NCI-H524 (cell line): ENCODE results near the gene HDLBP.
"Not testable (repeated sequence)": the region's sequence is repeated elsewhere in the genome, so short reads cannot be mapped to it uniquely, and the experiment has no call there.

Source experiments
- DNase-seq, 2 experiments: peaks; one replicate each; lab custom pipeline; 2025; lab: John Stamatoyannopoulos, UW

The HDLBP gene

DNA sequence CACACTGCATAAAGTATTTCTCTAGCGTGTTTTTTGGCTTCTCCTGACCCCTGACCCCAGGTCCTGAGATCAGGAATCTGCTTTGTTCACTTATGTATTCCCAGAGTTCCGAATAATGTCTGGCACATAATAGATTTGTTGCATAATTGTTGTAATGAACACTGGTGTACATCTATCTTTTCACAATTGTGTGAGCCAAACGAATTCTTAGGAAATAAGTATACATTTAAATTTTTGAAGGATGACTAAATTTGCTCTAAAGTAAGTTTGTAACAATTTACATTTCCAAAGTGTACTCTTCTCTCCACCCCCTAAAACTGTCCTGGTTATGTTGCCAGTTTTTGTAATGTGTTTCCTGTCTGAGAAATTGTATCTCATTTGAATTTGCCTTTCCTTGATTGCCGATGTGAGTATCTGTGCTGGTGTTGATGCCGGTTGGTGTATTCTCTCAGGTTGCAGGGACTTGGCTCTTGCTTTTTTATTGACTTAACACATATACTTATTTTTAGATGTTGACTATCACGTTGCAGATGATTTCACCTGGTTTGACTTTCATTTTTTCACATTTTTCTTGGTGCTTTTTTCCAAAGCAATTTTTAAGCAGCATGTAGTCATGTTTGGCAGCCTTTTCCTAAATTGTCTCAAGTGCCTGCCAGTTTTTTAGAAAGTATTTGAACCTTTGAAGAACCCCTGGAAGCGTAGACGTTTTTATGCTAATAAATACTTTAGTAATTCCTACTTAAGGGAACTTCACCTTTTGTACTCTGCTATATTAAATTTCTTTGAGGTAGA, 24.6 kb upstream of the HDLBP start:
- no peak for DNase-seq

DNA sequence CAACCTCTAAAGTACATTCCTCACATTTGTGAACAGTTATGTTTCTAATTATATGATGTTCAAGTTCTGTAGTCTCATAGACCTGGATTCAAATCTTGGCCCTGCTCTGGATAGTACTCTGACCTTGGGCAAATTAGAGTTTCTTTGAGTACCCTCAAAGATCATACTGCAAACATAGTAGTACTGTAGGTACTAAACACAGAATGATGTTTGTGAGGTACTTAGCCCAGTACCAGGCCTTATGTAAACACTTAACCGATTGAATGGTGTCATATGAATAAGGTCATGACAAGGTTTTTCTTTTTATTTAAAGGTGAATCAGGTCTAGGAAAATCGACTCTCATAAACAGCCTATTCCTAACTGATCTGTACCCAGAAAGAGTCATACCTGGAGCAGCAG, 19.3 kb upstream of the HDLBP start:
- DNase-seq = no peak

- no peak for DNase-seq
These were observed 15.1 kb upstream of the HDLBP start for GRCh38 chr2:241330616-241330981.

DNA sequence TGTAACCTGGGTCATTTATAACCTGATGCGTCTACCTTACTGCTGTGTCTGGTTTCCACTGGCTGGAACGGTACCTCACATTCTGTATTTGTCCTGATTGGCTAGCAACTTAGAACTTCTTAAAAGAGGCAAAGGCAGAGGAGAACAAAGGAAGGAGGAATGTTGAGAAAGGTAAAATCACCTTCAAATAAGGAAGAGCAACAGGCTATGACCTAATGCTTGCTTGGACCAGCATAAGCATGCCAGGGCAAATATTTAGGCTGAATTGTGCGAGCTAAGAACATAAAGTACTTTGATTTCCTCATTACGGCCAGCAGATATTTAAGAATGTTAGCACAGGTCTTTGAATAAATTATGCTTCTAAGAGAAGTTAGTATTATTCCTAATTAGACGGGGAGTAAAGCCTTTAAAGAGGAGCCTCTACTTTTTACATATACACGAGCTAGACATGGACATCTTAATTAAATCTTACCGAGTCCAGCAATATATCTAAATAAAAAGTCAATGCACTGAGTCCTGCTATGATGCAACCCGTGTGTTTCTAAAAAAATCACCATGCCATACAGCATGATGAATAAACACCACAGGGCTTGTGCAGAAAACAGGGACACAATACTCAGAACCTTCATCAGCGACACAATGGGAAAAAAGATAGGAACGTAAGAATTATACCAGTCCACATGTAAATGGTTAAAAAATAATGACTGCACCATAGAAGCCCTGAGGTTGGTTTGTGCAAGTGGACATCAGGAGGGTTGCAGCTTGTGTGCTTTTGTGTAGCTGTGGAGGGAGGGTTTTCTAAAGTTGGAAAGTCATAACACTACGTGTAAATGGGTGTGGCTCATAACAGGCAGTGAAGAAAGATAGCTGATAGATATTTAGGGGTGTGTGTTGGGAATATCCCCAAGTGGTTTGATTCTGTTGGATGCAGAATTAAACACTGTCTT, 14.5 kb upstream of the HDLBP start:
- no peak for DNase-seq

GRCh38 chr2:241325257-241325656, 9.8 kb upstream of the HDLBP start:
- no peak for DNase-seq

- no peak for DNase-seq
These were observed 9.3 kb upstream of the HDLBP start for GRCh38 chr2:241324775-241325174.

DNA sequence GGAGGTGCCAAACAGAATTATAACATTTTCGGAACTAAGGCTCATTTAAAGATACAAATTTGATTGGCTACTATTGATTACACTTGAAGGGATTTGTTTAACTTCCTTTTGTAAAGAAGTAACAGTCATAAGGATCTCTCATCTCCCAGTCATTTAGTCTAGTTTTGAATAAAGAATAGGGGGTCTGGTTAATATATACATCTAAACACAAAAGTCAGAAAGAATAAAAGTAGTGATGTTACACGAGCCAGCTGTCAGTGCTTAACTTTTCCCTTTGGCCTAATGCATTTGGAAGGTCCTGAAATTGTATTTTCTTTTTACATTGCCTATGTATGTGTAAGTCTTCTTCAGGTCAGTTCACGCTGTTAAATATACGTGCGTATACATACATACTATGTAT, 8.3 kb upstream of the HDLBP start:
- DNase-seq = no peak

DNA sequence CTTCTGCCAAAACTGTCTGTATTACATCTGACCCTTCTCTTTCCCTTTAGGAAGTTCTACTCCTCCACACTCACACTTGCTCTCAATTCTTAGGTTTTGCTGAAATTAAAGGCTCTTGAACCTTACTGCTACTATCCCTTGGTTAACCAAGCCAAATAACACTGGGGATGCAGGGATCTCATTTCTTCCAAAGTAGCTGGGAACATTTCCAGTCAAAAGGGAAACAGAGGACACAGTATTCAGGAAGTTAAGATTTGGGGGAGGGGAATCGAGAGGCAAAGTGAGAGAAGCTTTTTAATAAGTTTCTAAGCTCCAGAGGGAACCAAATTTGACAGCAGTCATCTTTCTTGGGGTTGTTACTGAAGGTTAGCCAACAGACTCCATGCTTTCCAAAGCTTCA, 6.4 kb upstream of the HDLBP start:
- no peak for DNase-seq

DNA sequence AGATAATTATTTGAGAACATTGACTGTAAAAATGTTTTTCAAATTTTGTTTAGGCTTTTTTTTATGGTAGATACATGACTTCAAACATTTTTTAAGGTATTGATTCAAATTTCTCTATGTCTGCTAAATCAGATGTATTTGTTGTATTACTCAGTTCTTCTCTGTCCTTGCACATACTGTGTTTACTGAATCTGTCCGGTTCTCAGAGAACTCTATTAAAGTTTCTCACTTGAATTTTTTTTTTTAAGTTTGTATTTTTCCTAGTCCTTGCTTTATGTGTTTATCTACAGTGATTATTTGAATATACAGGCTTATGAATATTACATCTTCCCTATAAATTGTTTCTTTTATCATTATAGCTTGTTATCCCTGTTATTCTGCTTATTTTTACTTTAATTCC, 5.6 kb upstream of the HDLBP start:
- DNase-seq = no peak

DNA sequence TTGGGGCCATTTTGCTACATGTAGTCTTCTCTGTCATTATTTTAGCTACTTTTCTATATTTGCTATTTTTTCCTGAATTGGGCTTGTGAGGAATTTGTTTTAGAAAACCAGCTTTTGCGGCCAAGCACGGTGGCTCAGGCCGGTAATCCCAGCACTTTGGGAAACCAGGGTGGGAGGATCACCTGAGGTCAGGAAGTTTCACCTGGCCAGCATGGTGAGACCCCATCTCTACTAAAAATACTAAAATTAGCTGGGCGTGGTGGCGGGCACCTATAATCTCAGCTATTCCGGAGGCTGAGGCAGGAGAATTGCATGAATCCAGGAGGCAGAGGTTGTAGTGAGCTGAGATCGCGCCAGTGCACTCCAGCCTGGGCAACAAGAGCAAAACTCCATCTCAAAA, 4.9 kb upstream of the HDLBP start:
- no peak for DNase-seq

DNA sequence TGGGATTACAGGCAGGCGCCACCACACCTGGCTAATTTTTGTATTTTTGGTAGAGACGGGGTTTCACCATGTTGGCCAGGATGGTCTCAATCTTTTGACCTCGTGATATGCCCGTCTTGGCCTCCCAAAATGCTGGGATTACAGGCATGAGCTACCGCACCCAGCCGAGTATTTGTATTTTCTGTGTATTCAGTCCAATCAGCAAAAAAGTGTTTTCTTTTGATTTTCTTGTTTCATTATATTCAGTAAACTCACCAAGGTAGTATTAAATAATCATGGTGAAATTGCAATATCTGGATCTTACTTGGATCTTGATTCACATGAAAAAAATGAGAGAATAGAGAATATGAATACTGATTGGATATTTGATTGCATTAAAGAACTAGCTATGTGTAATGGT, 3.4 kb upstream of the HDLBP start:
- not testable (repeated sequence) for DNase-seq

- DNase-seq = no peak
These were observed 1.9 kb upstream of the HDLBP start for GRCh38 chr2:241317391-241317790.

DNA sequence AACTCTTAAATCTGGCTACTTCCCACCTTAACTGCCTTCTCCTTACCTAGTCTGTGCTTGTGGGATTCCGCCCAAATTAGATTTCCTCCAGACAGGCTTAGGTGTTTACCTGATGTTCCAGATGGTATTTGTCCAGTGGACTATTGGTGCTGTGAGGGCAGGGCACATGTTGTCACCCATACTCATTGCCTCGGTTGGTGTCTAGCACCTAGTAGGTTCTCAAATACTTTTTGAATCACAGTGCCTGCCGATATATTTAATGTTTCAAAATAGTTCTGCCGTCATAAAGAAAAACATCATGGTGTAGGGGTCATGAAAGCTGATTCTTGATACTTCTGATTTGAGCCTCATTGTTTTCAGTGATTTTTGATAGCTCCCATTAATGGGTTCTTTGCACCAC, 1.4 kb upstream of the HDLBP start:
- no peak for DNase-seq

GRCh38 chr2:241315879-241316631, 583 bp upstream of the HDLBP start, which contains the start of gene SEPTIN2:
Gene SEPTIN2 (plus strand): TSS chr2:241315925. CDS start chr2:241324233, 8,308 bp downstream.
- peak; percentile 23 to 59 for DNase-seq

- peak; percentile 48 to 52 for DNase-seq
These were observed 1.0 kb downstream of the HDLBP start for GRCh38 chr2:241314226-241315092.

DNA sequence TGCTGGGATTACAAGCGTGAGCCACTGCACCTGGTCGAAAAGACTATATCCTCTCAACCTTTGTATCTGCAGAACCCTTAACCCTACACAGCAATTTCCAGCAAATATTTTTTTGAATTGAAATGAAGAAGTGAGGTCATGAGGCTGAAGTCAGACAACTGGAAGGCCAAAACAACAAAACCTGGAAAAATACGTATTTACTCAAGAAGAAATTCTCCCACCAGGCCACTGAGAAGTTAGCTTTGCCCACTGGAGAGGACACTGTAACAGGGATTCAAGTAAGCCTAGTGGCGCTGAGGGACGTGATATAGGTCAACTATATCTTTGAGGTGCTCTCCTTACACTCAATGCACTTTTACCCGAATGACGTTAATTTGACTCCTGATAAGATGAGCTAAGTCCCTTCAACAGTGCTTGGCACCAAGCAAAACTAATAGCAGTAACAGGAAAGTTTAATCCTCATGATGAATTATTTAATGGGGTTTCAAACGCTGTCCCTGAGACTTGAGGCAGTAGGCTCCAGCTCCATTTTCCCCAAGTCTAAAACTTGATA, 1.9 kb downstream of the HDLBP start:
- DNase-seq = no peak

DNA sequence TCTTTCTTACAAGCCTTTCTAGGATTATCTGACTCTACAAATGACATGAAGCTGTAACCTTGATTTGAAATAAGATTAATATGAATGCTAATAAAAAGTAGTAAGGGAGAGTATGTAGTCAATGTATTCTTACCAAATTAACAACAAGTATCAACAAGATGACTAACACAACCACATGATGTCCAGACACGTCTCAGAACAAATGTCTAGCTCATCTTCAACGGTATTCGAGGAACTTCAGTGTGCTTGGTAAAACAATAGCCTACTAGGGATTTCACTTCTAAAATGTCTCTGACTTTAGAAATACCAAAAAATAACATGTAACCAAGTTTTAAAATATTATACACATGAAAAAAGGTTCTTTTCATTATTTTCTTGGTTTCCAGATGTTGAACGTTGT, 3.4 kb downstream of the HDLBP start:
- no peak for DNase-seq

DNA sequence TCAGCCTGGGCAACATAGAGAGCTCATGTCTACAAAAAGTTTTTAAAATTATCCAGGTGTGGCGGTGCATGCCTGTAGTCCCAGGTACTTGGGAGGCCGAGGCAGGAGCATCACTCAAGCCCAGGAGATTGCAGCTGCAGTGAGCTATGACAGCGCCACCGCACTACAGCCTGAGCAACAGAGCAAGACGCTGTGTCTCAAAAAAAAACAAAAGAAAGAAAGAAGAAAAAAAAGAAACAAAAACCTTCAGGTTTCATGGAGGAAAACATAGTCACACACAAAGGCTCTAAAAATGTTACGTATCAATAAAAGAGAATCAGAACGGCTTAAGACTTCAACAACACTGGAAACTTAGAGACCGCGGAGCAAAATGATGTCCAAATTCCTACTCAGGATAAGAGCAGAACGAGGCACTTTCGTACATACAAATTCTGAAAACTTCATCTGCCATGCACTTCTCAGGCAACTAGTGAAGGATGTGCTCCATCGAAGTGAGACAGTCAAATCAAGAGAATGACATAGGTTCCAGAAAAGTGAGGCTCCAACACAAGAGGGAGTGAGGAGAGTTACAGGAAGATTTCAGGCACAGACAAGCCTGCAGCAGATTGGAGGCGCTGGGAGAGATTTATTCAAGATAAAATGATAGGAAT, 4.4 kb downstream of the HDLBP start:
- no peak for DNase-seq

DNA sequence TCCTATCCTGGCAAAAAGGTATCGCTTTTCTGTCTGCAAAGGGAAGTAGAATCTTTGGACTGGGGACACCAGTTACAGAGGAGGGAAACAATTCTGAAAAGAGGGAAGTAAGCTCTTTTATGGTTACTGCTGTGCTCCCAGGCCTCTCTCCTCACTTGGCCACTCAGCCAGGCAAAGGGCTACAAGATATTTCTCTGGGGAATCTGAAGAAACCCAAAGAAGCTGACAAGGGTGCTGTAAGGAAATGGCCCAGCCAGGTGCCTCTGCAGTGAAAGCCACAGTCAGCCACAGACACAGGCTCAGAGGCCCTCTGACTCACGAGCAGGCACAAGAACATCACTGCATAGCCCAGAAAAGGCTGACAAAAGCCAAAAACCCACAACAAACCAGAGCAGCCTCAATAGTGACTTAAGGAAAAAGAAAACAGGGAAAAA, 5.8 kb downstream of the HDLBP start:
- DNase-seq = no peak

- no peak for DNase-seq
These were observed 6.5 kb downstream of the HDLBP start for GRCh38 chr2:241308832-241309500.
